ENCODE data around the gene LIG4. TPM values are rescaled to one million over a fixed set of nuclear protein-coding genes. Genes with fewer than 3 reads are reported as not detected.
A peak's percentile ranks its signal among the peaks of the same experiment; 100 is the strongest.
"Not testable (repeated sequence)": the region's sequence is repeated elsewhere in the genome, so short reads cannot be mapped to it uniquely, and the experiment has no call there.

Gene LIG4
- total RNA-seq, 1 donor: 10.1 TPM

DNA sequence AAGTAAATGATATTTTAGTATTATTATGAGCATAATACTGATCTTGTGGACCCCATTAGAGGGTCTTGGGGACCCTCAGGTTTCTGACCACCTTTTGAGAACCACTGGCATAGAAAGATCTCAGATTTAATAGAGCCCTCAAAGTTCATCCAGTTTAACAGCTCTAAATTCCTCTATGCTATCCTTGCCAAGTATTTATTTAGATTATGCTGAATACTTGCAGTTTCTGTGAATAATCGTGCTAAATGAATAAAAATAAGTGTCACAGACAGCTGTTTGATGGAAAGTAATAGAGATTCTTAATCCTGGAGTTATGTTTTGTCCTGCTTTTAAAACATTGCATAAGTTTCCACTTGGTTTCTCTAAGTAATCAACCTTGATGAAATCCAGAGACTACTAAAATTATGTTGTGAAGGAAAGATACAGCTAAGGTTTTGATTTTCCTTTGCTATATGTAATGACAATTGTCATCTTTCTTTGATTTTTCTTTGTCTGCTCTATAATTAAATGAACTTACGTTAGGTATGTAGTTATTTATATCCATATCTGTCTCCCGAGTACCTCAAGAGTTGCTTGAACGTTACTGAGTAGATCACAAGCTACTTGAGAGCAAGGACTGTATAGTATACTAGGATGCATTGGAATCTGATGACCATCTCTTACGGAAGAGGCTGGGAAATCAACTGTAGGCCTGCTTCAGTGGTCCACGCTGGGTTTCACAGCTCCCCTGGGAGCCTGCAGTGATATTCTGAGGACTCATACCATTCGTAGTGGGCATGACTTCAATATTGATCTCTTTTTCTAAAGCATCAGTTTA is 8.6 kb upstream of the LIG4 start:
- Histone ChIP-seq H3K9me3 (ENCODE audit: low read depth, low read length) (no peaks in the 10 kb centered on the region), H3K27ac (ENCODE audit: low read depth, low read length) (no peak overlapping the region), H3K36me3 (ENCODE audit: insufficient read depth, low read length) (no peaks in the 10 kb centered on the region), H4K20me1 (ENCODE audit: insufficient read depth, low read length) (peaks cover 9% of the 10 kb centered on the region), H3K79me2 (ENCODE audit: insufficient read depth, low read length) (peaks cover 73% of the 10 kb centered on the region), H3K27me3 (ENCODE audit: insufficient read depth, low read length) (no peaks in the 10 kb centered on the region), H3K4me2 (ENCODE audit: insufficient read depth, low read length) (no peak overlapping the region), H3K4me1 (ENCODE audit: insufficient read depth, low read length) (peaks cover 12% of the 10 kb centered on the region), H2AFZ (ENCODE audit: low read length) (no peak overlapping the region), H3K4me3 (ENCODE audit: insufficient read depth, low read length) (no peak overlapping the region)
- DNase-seq (ENCODE audit: insufficient read length, low spot score, missing footprints): no peak
- TF ChIP-seq, protein P1, sequence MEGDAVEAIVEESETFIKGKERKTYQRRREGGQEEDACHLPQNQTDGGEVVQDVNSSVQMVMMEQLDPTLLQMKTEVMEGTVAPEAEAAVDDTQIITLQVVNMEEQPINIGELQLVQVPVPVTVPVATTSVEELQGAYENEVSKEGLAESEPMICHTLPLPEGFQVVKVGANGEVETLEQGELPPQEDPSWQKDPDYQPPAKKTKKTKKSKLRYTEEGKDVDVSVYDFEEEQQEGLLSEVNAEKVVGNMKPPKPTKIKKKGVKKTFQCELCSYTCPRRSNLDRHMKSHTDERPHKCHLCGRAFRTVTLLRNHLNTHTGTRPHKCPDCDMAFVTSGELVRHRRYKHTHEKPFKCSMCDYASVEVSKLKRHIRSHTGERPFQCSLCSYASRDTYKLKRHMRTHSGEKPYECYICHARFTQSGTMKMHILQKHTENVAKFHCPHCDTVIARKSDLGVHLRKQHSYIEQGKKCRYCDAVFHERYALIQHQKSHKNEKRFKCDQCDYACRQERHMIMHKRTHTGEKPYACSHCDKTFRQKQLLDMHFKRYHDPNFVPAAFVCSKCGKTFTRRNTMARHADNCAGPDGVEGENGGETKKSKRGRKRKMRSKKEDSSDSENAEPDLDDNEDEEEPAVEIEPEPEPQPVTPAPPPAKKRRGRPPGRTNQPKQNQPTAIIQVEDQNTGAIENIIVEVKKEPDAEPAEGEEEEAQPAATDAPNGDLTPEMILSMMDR (IDR thresholded peaks at IDR 0.05; ENCODE audit: extremely low read depth, low read depth, low read length): no peak

DNA sequence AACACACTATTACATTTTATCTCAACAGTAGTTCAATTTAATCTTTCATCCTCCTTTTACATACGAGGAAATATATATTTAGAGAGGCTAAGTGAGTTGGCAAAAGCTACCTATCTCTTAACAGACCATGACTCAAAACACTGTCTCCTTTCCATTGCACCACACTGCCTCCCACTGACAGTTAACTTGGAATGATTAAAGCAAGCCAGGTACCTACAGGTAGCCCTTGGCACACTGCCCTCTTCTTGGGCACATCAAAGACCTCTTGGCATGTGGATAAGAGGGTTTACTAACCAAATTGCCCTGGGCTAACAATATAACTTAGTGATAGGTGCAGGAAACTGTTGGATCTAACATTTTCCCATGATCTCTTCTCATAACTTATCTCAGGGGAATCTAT is 4.7 kb upstream of the LIG4 start:
- H3K4me2 ChIP-seq (ENCODE audit: insufficient read depth, low read length): peak overlapping the region; percentile 88
- no peak overlapping the region for H3K4me3 ChIP-seq (ENCODE audit: insufficient read depth, low read length)

DNA sequence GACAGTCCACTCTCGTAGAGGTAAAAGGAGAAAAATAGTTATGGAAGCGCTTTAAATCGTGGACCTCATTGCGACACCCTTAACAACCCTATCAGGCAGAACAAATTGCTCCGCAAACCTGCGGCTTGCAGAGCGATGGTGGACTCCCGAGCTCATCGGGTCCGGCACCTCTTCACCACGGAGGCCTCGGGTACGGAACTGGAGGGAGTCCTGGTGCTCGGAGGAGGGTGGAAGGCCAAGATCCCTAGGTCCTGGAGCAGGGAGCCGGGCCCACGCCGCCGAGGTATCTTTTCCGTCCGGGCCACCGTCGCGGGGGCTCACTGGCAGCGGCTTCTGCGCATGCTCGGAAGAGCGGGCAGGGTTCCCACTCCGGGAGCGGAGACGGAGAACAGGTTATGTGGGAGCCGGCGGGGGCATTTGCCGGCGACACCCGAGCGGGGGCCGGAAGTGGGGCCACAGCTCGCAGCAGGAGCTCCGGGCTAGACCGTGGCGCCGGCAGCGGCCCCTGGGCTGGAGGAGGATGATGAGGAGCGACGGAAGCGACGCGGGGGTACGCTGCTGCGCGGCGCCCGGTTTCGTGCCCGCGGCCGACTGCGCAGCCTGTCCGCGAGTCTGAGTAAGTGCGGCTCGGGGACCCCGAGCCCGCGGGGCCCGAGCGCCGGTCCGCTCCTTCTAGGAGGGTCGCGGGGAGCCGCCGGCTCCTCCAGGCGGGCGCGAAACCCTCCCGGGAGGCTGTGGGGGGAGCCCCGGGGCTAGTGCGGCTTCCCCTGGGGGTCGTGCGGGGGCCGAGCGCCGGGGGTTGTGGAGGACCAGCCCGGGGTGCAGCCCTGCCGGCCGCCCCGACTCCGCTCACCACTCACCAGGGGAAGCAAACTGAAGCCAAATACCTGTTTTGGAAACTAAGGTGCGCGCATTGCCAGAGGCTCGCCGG is 3.0 kb upstream of the LIG4 start, which contains the start of gene ABHD13:
ABHD13 (plus strand) TSS at position 349 of the 931 bp plus-strand sequence. CDS start 10,827 bp downstream, outside the sequence.
- Histone ChIP-seq H3K36me3 (ENCODE audit: insufficient read depth, low read length) (no peaks in the 10 kb centered on the region), H3K27ac (ENCODE audit: low read depth, low read length) (peak within 1 kb of the TSS; percentile 96), H3K79me2 (ENCODE audit: insufficient read depth, low read length) (peaks cover 66% of the 10 kb centered on the region), H3K4me2 (ENCODE audit: insufficient read depth, low read length) (peak within 1 kb of the TSS; percentile 88), H4K20me1 (ENCODE audit: insufficient read depth, low read length) (no peaks in the 10 kb centered on the region), H3K4me3 (ENCODE audit: insufficient read depth, low read length) (peak within 1 kb of the TSS; percentile 94), H3K27me3 (ENCODE audit: insufficient read depth, low read length) (no peaks in the 10 kb centered on the region), H3K9me3 (ENCODE audit: low read depth, low read length) (no peaks in the 10 kb centered on the region), H3K4me1 (ENCODE audit: insufficient read depth, low read length) (peaks cover 27% of the 10 kb centered on the region), H2AFZ (ENCODE audit: low read length) (peak within 1 kb of the TSS; percentile 99)
- peak; percentile 98 for DNase-seq (ENCODE audit: insufficient read length, low spot score, missing footprints)
- TF ChIP-seq, protein P1 (IDR thresholded peaks at IDR 0.05; ENCODE audit: extremely low read depth, low read depth, low read length): no peak

More for the DNA sequence above, 4.7 kb upstream of the LIG4 start:
- Histone ChIP-seq H4K20me1 (ENCODE audit: insufficient read depth, low read length) (peaks cover 3% of the 10 kb centered on the region), H3K4me1 (ENCODE audit: insufficient read depth, low read length) (peaks cover 20% of the 10 kb centered on the region), H3K9me3 (ENCODE audit: low read depth, low read length) (no peaks in the 10 kb centered on the region), H3K27me3 (ENCODE audit: insufficient read depth, low read length) (no peaks in the 10 kb centered on the region), H3K36me3 (ENCODE audit: insufficient read depth, low read length) (no peaks in the 10 kb centered on the region), H2AFZ (ENCODE audit: low read length) (no peak overlapping the region), H3K79me2 (ENCODE audit: insufficient read depth, low read length) (peaks cover 78% of the 10 kb centered on the region), H3K27ac (ENCODE audit: low read depth, low read length) (no peak overlapping the region)
- TF ChIP-seq, protein P1 (IDR thresholded peaks at IDR 0.05; ENCODE audit: extremely low read depth, low read depth, low read length): no peak
- DNase-seq (ENCODE audit: insufficient read length, low spot score, missing footprints): no peak

DNA sequence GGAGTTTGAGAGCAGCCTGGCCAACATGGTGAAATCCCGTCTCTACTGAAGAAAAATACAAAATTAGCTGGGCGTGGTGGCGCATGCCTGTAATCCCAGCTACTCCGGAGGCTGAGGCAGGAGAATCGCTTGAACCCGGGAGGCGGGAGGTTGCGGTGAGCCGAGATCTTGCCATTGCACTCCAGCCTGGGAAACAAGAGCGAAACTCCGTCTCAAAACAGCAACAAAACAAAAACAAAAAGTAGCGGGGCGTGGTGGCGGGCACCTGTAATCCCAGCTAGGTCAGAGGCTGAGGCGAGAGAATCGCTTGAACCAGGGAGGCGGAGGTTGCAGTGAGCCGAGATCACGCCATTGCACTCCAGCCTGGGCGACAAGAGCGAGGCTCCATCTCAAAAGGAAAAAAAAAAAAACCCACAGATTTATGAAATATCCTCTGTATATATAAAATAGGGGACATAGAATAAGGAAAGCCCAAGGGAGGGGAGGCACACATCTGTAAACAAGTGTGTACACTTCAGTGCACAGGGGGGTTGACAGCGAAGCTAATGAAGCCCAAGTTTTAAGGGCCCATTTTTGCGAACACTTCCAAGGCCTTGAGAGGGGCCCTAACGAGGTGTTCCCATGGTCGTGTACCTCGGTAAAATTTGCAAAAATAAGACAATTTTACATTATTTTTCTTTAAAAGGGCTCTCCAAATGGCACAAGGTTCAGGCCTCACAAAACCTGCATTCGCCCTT is 2.1 kb upstream of the LIG4 start:
- Histone ChIP-seq H3K4me1 (ENCODE audit: insufficient read depth, low read length) (peaks cover 27% of the 10 kb centered on the region), H3K79me2 (ENCODE audit: insufficient read depth, low read length) (peaks cover 60% of the 10 kb centered on the region), H3K4me2 (ENCODE audit: insufficient read depth, low read length) (peak overlapping the region; percentile 88), H3K4me3 (ENCODE audit: insufficient read depth, low read length) (peak overlapping the region; percentile 94), H3K27ac (ENCODE audit: low read depth, low read length) (peak overlapping the region; percentile 96), H2AFZ (ENCODE audit: low read length) (peak overlapping the region; percentile 99)
- H3K27me3 ChIP-seq (ENCODE audit: insufficient read depth, low read length); DNase-seq (ENCODE audit: insufficient read length, low spot score, missing footprints); H3K36me3 ChIP-seq (ENCODE audit: insufficient read depth, low read length); H4K20me1 ChIP-seq (ENCODE audit: insufficient read depth, low read length); H3K9me3 ChIP-seq (ENCODE audit: low read depth, low read length): not testable (repeated sequence)

All from osteoblast (primary cell).